ENCODE results near the gene CDC14A.

The CDC14A gene

GRCh38 chr1:100542285-100542684 is 190.0 kb downstream of the CDC14A start:
- no peak overlapping the region for H3K9ac ChIP-seq (ENCODE audit: low read length)
- H3K27me3 ChIP-seq (ENCODE audit: insufficient read depth, low read length) = no peaks in the 10 kb centered on the region
- H4K20me1 ChIP-seq (ENCODE audit: insufficient read depth, low read length) = no peaks in the 10 kb centered on the region
- no peaks in the 10 kb centered on the region for H3K36me3 ChIP-seq (ENCODE audit: insufficient read depth, low read length)
- H3K4me3 ChIP-seq (ENCODE audit: low read depth, low read length, poor library complexity, severe bottlenecking) = no peak overlapping the region
- no peaks in the 10 kb centered on the region for H3F3A ChIP-seq (ENCODE audit: insufficient read depth, low read length)
- H3K4me1 ChIP-seq (ENCODE audit: insufficient read depth, low read length, severe bottlenecking) = no peaks in the 10 kb centered on the region
- H3K79me2 ChIP-seq (ENCODE audit: insufficient read depth, low read length) = no peaks in the 10 kb centered on the region
- no peaks in the 10 kb centered on the region for H3K9me2 ChIP-seq (ENCODE audit: low read depth, low read length)
- no peak overlapping the region for H3K4me2 ChIP-seq (ENCODE audit: low read length)
- H3K9me3 ChIP-seq (ENCODE audit: low read length) = no peaks in the 10 kb centered on the region
- no peak for TF ChIP-seq EZH2 (IDR thresholded peaks at IDR 0.05; ENCODE audit: borderline replicate concordance, low read length)
- TF ChIP-seq, protein P1, sequence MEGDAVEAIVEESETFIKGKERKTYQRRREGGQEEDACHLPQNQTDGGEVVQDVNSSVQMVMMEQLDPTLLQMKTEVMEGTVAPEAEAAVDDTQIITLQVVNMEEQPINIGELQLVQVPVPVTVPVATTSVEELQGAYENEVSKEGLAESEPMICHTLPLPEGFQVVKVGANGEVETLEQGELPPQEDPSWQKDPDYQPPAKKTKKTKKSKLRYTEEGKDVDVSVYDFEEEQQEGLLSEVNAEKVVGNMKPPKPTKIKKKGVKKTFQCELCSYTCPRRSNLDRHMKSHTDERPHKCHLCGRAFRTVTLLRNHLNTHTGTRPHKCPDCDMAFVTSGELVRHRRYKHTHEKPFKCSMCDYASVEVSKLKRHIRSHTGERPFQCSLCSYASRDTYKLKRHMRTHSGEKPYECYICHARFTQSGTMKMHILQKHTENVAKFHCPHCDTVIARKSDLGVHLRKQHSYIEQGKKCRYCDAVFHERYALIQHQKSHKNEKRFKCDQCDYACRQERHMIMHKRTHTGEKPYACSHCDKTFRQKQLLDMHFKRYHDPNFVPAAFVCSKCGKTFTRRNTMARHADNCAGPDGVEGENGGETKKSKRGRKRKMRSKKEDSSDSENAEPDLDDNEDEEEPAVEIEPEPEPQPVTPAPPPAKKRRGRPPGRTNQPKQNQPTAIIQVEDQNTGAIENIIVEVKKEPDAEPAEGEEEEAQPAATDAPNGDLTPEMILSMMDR (IDR thresholded peaks at IDR 0.05; ENCODE audit: low read length) = no peak
- H2AFZ ChIP-seq (ENCODE audit: low read length) = no peak overlapping the region
- no peak overlapping the region for H3K27ac ChIP-seq (ENCODE audit: low read depth, low read length, poor library complexity, severe bottlenecking)

GRCh38 chr1:100543640-100544039 is 191.3 kb downstream of the CDC14A start:
- no peaks in the 10 kb centered on the region for H3K9me2 ChIP-seq (ENCODE audit: low read depth, low read length)
- no peaks in the 10 kb centered on the region for H4K20me1 ChIP-seq (ENCODE audit: insufficient read depth, low read length)
- no peak overlapping the region for H3K9ac ChIP-seq (ENCODE audit: low read length)
- TF ChIP-seq EZH2 (IDR thresholded peaks at IDR 0.05; ENCODE audit: borderline replicate concordance, low read length) = no peak
- TF ChIP-seq, protein P1 (IDR thresholded peaks at IDR 0.05; ENCODE audit: low read length) = peak; percentile 66
- H3K4me1 ChIP-seq (ENCODE audit: insufficient read depth, low read length, severe bottlenecking) = no peaks in the 10 kb centered on the region
- no peaks in the 10 kb centered on the region for H3K79me2 ChIP-seq (ENCODE audit: insufficient read depth, low read length)
- H3K9me3 ChIP-seq (ENCODE audit: low read length) = no peaks in the 10 kb centered on the region
- no peak overlapping the region for H3K4me2 ChIP-seq (ENCODE audit: low read length)
- no peak overlapping the region for H2AFZ ChIP-seq (ENCODE audit: low read length)
- no peaks in the 10 kb centered on the region for H3K27me3 ChIP-seq (ENCODE audit: insufficient read depth, low read length)
- no peaks in the 10 kb centered on the region for H3K36me3 ChIP-seq (ENCODE audit: insufficient read depth, low read length)
- H3F3A ChIP-seq (ENCODE audit: insufficient read depth, low read length) = no peaks in the 10 kb centered on the region
- no peak overlapping the region for H3K4me3 ChIP-seq (ENCODE audit: low read depth, low read length, poor library complexity, severe bottlenecking)
- H3K27ac ChIP-seq (ENCODE audit: low read depth, low read length, poor library complexity, severe bottlenecking) = no peak overlapping the region

- H3K9me3 ChIP-seq (ENCODE audit: low read length) = no peaks in the 10 kb centered on the region
- H3K9me2 ChIP-seq (ENCODE audit: low read depth, low read length) = no peaks in the 10 kb centered on the region
- H4K20me1 ChIP-seq (ENCODE audit: insufficient read depth, low read length) = no peaks in the 10 kb centered on the region
- TF ChIP-seq, protein P1 (IDR thresholded peaks at IDR 0.05; ENCODE audit: low read length) = no peak
- TF ChIP-seq EZH2 (IDR thresholded peaks at IDR 0.05; ENCODE audit: borderline replicate concordance, low read length) = no peak
- no peaks in the 10 kb centered on the region for H3K4me1 ChIP-seq (ENCODE audit: insufficient read depth, low read length, severe bottlenecking)
- H3K4me2 ChIP-seq (ENCODE audit: low read length) = no peak overlapping the region
- H3K9ac ChIP-seq (ENCODE audit: low read length) = no peak overlapping the region
- H3K27ac ChIP-seq (ENCODE audit: low read depth, low read length, poor library complexity, severe bottlenecking) = no peak overlapping the region
- no peaks in the 10 kb centered on the region for H3K79me2 ChIP-seq (ENCODE audit: insufficient read depth, low read length)
- H2AFZ ChIP-seq (ENCODE audit: low read length) = no peak overlapping the region
- no peak overlapping the region for H3K4me3 ChIP-seq (ENCODE audit: low read depth, low read length, poor library complexity, severe bottlenecking)
- H3K27me3 ChIP-seq (ENCODE audit: insufficient read depth, low read length) = no peaks in the 10 kb centered on the region
- no peaks in the 10 kb centered on the region for H3F3A ChIP-seq (ENCODE audit: insufficient read depth, low read length)
- H3K36me3 ChIP-seq (ENCODE audit: insufficient read depth, low read length) = no peaks in the 10 kb centered on the region
Measured at GRCh38 chr1:100544791-100545190, 192.5 kb downstream of the CDC14A start.
